ENCODE measurements around the gene ANXA1. TPM values are rescaled to one million over a fixed set of nuclear protein-coding genes. Genes with fewer than 3 reads are reported as not detected.

The ANXA1 gene
- total and polyA plus RNA-seq, 10 donors, result 45.5 to 123 (median 73.3) TPM

- peak overlapping the region in 4 of 8 donors; percentile 31 to 70 (median 48) for H3K4me3 ChIP-seq
- no peak for DNase-seq
- TF ChIP-seq POLR2AphosphoS5 (IDR thresholded peaks at IDR 0.05), result no peak
- TF ChIP-seq CTCF (IDR thresholded peaks at IDR 0.05 in 8 of 11, conservative IDR thresholded peaks at IDR 0.05 in 3 of 11), result no peak
- no peak for TF ChIP-seq POLR2A (IDR thresholded peaks at IDR 0.05)
- H3K36me3 ChIP-seq, result no peaks in the 10 kb centered on the region
- H3K4me1 ChIP-seq, result peaks cover 8 to 40% (median 15%) of the 10 kb centered on the region in 6 donors
- no peaks in the 10 kb centered on the region for H3K9me3 ChIP-seq
- WGBS, 5 donors, result 55 to 78% (median 73%) methylated on average over 2 to 3 of the region's 3 CpGs
- intact Hi-C loops (cut with DNase I; ENCODE audit: low total_unique reads), result no loop called here
- peak overlapping the region; percentile 69 to 93 (median 90) for H3K27ac ChIP-seq
- no peaks in the 10 kb centered on the region for H3K27me3 ChIP-seq (replicated peaks in 1 of 7)
These were observed 18.5 kb upstream of the ANXA1 start for GRCh38 chr9:73133022-73133651.

- Histone ChIP-seq H3K36me3 (no peaks in the 10 kb centered on the region), H3K4me3 (no peak overlapping the region), H3K27ac (peak overlapping the region in 1 of 8 donors; percentile 93), H3K9me3 (no peaks in the 10 kb centered on the region), H3K4me1 (peaks cover 8 to 45% (median 16%) of the 10 kb centered on the region in 6 donors), H3K27me3 (replicated peaks in 1 of 7) (no peaks in the 10 kb centered on the region)
- TF ChIP-seq CTCF (IDR thresholded peaks at IDR 0.05 in 8 of 11, conservative IDR thresholded peaks at IDR 0.05 in 3 of 11) (no peak), POLR2AphosphoS5 (IDR thresholded peaks at IDR 0.05) (no peak), POLR2A (IDR thresholded peaks at IDR 0.05) (no peak)
- DNase-seq, result no peak
- intact Hi-C loops (cut with DNase I; ENCODE audit: low total_unique reads), result no loop called here
- 75 to 92% (median 86%) methylated on average over 2 of the region's 2 CpGs for WGBS, 5 donors
These were observed 17.7 kb upstream of the ANXA1 start for GRCh38 chr9:73133921-73134407.

GRCh38 chr9:73135394-73135793 lies 16.3 kb upstream of the ANXA1 start:
- no peak for TF ChIP-seq CTCF (IDR thresholded peaks at IDR 0.05 in 8 of 11, conservative IDR thresholded peaks at IDR 0.05 in 3 of 11)
- TF ChIP-seq POLR2A (IDR thresholded peaks at IDR 0.05), result no peak
- no peak for TF ChIP-seq POLR2AphosphoS5 (IDR thresholded peaks at IDR 0.05)

GRCh38 chr9:73137286-73137899 lies 14.3 kb upstream of the ANXA1 start:
- H3K4me1 ChIP-seq, result peaks cover 4 to 25% (median 9%) of the 10 kb centered on the region in 6 donors
- intact Hi-C loops (cut with DNase I; ENCODE audit: low total_unique reads), result no loop called here
- no peaks in the 10 kb centered on the region for H3K27me3 ChIP-seq (replicated peaks in 1 of 7)
- no peaks in the 10 kb centered on the region for H3K36me3 ChIP-seq
- no peak for DNase-seq
- H3K27ac ChIP-seq, result no peak overlapping the region
- no peaks in the 10 kb centered on the region for H3K9me3 ChIP-seq
- H3K4me3 ChIP-seq, result no peak overlapping the region
- WGBS, 5 donors, result 76 to 94% (median 89%) methylated on average over 4 of the region's 4 CpGs
- TF ChIP-seq CTCF (IDR thresholded peaks at IDR 0.05 in 8 of 11, conservative IDR thresholded peaks at IDR 0.05 in 3 of 11) (no peak), POLR2AphosphoS5 (IDR thresholded peaks at IDR 0.05) (no peak), POLR2A (IDR thresholded peaks at IDR 0.05) (no peak)

More at GRCh38 chr9:73135394-73135793, 16.3 kb upstream of the ANXA1 start:
- H3K4me1 ChIP-seq, result peaks cover 8 to 44% (median 16%) of the 10 kb centered on the region in 6 donors
- intact Hi-C loops (cut with DNase I; ENCODE audit: low total_unique reads), result no loop called here
- no peak for DNase-seq
- no peak overlapping the region for H3K4me3 ChIP-seq
- H3K27me3 ChIP-seq (replicated peaks in 1 of 7), result no peaks in the 10 kb centered on the region
- no peaks in the 10 kb centered on the region for H3K36me3 ChIP-seq
- no peak overlapping the region for H3K27ac ChIP-seq
- no peaks in the 10 kb centered on the region for H3K9me3 ChIP-seq
